NCI-H69 (cell line): ENCODE results near the gene FUT9.

Experiments used
- DNase-seq: peaks from one replicate; lab custom pipeline; 2025; lab: John Stamatoyannopoulos, UW

FUT9 gene

DNA sequence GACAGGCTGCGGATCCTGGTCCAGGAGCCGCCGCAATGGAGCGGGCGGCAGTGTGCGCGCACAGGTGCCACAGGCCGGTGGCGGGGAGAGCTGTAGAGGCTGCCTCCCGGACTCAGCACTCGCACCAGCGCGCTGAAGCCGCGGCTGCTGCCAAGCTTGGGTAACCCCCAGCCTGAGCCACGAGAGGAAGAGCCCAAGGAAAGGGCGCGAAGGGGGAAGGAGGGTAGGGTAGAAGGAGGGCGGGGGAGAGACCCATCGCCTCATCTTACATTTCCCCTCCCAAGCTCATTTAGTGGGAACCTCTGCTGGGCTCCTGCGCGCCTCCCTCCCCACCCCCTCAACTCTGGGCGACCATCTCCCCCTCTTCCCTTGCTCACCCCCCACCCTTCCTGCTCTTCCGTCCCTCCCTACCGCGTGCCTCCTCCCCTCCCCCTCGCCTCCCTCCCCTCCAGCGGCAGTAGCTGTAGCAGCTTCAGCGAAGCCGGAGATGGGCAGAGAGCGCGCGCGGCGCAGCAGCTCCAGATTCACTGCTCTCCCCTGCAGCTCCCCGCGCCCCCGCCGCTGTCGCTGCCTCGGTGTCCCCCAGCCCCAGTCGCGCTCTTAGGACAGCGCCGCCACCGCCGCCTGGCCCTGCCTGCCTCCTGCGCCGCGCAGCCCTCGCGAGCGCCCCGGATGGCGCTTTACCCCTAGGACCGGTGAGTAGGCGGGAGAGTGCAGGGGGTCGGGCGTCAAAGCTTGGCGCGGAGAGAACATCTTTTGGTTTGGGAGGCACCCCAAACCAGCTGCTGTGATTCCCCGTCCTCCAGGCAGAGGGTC lies at the start of gene FUT9:
TSS of gene FUT9 (plus strand) at position 457 of the 816 bp plus-strand sequence. CDS start 187,182 bp downstream, outside the sequence.
- peak; percentile 98 for DNase-seq

GRCh38 chr6:95967594-95967993 lies 48.2 kb upstream of the FUT9 start:
- no peak for DNase-seq

- DNase-seq = no peak
Measured at GRCh38 chr6:95973976-95974375, 41.8 kb upstream of the FUT9 start.

GRCh38 chr6:95978230-95978629 lies 37.5 kb upstream of the FUT9 start:
- DNase-seq = peak; percentile 34

- no peak for DNase-seq
Measured at GRCh38 chr6:95991906-95992305, 23.9 kb upstream of the FUT9 start.

DNA sequence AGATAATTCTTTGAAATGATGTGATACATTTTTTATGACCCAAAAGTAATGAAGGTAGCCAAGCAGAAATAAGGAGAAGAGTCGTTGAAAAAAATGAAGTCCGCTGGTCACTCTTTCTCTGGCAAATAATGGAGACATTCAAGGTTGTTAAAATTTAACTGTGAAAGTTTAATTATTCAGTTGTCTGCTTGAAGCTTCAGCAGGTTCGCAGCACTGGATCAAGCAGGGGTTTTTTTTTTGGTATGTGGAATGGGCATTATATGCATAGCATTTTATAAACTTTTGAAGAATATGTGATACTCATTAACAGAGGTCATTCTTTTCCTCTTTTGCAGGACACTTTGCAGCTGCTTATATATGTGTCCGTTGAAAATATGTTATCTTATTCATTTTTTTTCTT lies 21.6 kb upstream of the FUT9 start:
- DNase-seq = no peak

GRCh38 chr6:95998133-95998532 lies 17.6 kb upstream of the FUT9 start:
- DNase-seq = no peak

GRCh38 chr6:96001891-96002575 lies 13.7 kb upstream of the FUT9 start:
- DNase-seq = no peak

- DNase-seq = no peak
Measured at GRCh38 chr6:96002576-96002910, 13.2 kb upstream of the FUT9 start.

- DNase-seq = no peak
Measured at GRCh38 chr6:96002912-96003311, 12.9 kb upstream of the FUT9 start.

DNA sequence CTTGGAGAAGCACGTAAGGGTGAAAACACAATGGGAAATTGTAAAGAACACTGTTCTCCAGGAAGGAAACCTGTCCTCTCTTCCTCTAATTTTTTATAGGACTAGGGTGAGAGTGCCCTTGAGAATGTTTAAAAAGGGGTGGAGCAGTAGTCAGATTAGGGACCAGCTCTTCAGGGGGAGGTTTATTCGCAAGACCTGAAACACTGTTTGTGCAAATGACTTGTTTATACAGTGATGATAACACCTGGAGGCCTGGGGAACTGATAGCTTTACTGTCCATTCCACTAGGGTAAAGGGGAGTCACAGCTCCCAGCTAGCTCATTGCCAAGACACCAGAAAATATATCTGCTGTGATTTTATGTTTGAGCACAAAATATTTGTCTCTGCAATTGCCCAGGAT lies 8.1 kb upstream of the FUT9 start:
- peak; percentile 53 for DNase-seq

DNA sequence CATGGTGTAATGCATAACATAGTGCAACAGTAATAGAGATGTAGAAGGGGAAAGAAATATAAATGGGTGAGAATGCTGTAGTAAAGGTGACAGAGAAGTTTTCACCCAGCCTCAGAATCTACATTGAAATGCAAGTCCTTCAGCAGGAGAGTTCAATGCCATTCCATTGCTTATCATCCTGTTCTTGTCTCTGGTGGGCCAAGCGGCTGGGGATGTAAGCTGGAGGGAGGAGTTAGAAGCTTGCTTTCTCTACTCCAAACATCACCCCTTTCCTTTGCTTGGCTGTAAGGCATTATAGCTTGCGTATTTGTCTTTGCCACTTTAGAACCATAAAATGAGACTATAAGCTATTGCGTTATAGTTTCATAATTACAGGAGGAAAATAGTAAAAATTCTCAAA lies 2.2 kb upstream of the FUT9 start:
- peak; percentile 45 for DNase-seq

DNA sequence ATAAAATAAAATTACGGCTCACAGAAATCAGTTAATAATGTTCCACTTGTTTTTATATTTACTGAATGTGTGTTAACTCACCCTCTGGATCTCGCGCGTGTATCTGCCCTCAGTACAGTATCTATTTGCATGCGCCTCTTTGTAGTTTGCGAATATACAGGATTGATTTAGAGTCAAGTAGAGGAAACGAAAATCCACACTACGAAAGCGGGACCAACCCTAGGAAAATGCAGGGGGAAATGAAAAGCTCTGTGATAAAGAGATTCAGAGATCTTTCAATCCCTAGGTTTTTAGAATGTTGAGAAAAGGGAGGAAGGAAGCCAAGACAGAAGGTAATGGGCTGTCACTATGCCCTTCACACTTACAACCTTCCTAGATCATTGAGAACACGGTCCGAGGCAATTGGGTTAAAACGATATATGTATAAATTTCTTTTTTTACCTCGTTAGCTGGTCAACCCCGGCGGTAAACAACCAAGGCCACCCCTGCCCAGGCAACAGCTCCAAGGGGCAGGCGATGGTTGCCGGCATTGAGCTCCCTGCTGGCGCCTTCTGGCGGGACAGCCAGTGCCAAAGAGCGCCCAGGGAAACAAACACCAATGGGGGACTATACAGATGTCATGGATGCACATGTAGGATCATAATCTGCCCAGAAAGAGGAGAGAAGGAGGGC lies 792 bp upstream of the FUT9 start:
- DNase-seq = peak; percentile 92

DNA sequence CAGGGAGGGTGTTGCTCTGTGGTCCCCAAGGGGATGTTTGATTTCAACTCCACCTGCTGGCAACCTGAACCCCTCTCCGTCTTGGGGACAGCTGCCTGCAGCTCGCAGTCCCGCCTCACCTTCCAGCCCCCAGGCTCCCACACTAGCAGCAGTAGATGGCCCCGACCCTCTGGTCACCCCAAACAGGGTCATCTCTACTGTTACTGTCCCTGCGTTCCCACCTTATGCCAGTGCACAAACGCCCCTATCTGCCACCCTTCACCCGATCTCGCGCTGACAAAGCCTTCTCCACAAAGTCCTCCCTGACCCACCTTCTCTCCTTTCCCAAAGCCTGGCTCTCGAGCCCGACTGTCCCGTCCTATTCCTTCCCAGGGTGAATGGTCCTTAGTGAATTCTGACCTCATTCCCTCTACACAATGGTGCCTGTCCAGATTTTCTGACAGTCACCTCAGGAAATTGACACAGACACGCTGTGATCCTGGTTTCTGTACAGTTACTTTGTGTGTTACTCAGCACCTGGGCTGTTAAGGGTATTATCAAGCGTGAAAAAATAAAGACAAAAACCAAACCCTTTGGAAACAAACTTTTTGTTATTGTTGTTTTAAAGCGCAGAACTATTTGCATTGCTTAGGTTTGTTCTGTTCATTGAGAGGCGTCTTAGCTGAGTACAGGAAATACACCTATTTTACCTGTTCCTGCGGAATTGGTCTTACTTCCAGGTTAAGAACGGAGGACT lies 728 bp downstream of the FUT9 start:
- peak; percentile 84 for DNase-seq

- no peak for DNase-seq
Measured at GRCh38 chr6:96017070-96017359, 1.2 kb downstream of the FUT9 start.

DNA sequence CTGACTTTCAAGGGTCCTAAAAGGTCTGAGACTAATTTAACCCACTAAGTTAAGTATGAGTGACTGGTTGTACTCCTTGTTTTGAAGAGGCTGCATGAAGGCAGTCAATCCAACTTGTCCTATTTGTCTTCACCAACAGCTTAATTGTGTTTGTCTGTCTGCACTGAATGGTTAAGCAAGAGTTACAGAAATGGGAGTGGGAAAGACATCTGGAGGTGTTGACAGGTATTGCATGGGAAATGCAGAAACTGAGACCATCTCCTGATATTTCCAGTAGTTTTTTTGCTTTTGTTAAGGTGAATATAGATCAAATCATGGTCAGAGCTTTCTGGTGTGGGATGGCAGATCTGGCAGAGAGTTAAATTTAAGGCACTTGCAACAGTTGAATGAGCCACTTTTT lies 6.5 kb downstream of the FUT9 start:
- DNase-seq = peak; percentile 49

DNA sequence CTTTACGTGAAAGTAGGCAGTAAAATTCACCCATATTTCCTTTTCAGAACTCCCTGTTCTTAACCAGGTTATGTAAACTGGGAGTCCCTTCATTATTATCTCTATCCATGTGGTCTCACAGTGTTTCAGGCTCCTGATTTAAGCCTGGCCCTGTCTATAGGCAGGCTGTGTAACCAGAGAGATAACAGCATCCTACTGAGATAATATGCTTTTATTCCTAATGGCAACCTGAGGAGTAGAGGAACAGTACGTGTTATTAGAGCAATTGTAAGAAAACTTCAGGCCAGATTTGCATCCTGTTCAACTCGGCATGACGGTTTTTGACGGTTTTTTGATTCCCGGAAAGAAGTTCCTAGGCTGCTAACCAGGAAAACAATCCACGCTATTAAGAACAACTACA lies 16.9 kb downstream of the FUT9 start:
- DNase-seq = peak; percentile 98

- DNase-seq = no peak
Measured at GRCh38 chr6:96051555-96051954, 35.8 kb downstream of the FUT9 start.

DNA sequence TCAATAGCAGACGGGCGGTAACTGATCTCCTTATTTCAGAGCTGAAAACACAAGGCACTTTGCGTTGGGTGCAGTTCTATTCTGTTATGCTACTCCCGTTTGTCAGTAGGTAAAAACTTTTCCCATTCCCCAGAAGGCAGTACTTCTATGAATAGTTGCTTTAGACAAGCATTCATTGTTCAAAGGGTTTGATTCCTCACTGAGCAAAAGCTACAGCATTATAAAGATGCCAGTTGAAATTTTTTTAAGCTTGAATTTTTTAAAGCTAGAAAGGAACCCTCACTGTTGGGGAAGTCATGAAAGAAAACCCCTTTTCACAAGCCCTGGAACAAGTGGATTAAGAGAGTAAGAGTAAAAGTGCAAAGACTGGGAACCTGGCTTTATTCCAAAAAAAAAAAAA lies 42.3 kb downstream of the FUT9 start:
- DNase-seq = no peak

DNA sequence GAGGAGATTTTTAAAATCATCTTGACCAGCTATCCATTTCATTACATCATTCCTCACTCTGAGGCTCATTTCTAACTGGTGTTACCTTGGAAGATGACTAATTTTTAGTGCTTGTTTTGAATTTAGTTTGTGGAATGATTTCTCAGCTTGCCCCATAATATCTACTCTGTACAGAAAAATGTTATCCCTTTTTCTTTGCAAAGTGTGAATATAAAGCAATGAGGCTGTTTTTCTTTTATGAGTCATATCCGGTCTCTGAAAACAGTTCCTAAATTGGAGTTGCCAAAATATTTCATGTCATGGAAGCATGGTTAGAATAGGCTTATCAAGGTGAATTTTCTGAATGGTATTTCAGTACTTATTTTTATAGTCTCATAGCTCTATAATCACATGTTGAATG lies 43.8 kb downstream of the FUT9 start:
- DNase-seq = no peak

- DNase-seq = no peak
Measured at GRCh38 chr6:96060249-96060648, 44.5 kb downstream of the FUT9 start.

GRCh38 chr6:96065213-96065612 lies 49.4 kb downstream of the FUT9 start:
- DNase-seq = no peak

DNA sequence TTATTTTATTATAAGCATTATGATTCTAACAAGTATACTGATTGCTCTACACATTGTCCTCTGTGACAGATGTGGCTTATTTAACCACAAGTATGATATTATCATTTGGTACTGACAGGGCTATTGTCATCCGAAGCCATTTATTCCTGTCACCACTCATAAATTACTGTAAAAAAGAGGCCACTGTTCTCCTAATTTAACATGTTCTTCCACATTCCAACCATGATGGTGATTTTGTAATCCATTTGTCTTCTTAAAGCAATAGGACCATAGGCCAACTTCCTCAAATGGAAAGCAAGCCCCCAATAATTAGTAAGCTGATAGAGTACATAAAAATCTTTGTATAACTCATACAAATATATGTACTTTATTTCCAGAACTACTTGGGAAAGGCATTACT lies 50.6 kb downstream of the FUT9 start:
- peak; percentile 17 for DNase-seq
